Measurements from ENCODE around the gene C6orf58.

C6orf58 gene

DNA sequence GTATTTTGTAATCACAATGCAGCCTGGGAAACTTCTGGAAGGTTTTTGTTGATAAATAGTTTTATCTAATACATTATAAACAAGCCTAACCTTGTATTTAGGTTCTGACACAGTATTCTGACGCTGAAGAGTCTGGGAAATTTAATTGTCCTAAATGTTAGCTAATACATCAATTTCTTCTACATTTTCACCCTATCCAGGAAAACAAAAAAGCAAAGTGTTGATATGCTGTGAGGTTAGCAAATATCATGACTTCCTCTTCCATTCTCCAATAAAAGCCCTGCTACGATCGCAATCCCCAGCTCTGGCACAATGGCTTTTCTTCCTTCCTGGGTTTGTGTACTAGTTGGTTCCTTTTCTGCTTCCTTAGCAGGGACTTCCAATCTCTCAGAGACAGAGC, at the start of gene C6orf58:
TSS of gene C6orf58 (plus strand) at position 301 of the 400 bp plus-strand sequence. CDS start at position 313, 12 bp downstream.
- no peak within 1 kb of the TSS for H3K4me3 ChIP-seq (ENCODE audit: low read depth, low read length)

DNA sequence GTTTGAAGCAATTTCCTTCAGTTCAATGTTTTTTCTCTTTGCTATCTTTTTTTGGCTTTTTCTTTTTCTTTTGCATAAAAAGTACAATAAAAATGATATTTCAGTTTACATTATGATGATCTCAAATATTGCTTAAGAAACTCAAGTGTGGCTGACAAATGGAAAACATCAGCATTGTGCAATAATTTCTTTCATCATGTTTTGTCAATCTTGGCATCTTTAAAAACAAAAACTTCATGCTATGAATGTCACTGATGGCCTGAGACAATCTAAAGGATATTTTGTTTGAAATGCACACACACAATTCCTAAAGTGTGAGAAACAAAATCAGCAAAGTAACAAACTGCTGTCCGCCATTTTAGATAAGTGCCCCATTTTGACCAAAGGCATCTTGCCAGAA, 44.0 kb upstream of the C6orf58 start:
- H3K4me3 ChIP-seq (ENCODE audit: low read depth, low read length), result no peak overlapping the region

DNA sequence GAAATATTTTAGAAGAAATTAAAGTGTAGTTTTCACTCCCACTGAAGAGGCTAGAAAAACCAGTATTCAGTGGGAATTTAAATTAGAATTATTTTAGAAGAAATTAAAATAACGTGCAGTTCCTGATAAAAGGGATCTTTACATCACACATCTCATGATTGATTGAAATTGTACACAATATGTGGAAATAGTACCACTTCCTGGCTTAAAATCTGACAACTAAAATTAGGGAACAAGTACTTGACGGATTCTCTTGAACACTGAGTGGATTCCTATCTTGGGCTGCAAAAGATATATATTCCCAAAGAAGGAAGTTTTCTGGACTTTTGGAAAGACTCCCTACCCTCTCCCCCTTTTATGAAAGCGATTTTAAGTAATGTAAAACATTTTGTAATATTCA, 43.2 kb upstream of the C6orf58 start:
- H3K4me3 ChIP-seq (ENCODE audit: low read depth, low read length), result no peak overlapping the region

DNA sequence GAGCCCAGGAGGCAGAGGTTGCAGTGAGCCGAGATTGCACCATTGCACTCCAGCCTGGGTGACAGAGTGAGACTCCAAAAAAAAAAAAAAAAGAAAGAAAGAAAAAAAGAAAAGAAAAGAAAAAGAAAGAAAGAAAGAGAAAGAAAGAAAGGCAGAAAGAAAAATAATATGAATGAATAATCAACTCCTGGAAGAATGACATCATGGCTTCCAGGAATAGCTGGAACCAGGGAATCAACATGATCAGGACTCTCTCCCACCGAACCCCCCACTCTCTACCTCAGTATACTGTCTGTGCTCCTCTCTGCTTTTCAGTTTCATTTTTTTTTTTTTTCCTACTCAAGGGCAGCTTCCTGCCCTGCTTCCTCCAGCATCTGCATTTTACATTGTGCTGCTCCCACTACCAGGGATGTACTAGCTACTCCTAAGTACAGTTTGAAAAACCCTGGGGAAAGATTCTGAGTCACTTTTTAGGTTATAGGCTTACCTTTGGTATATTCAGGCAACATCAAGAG, 38.2 kb upstream of the C6orf58 start:
- no peak overlapping the region for H3K4me3 ChIP-seq (ENCODE audit: low read depth, low read length)

DNA sequence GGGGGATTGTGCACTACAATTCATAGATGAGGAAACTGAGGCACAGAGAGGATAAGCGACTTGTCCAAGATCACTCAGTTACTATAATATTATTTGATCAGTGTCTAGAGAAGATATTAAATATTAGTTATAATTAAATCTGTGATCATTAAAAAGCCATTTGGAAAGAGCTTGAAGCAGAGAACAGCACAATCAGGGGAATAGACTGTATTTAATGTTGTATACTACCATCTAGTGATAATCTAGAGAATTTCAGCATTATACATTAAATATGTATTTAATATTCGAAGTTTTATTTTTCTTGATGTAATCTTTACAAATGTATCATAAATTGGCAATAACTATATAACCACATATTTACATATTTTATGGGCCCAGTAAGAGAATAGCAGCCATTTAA, 37.7 kb upstream of the C6orf58 start:
- no peak overlapping the region for H3K4me3 ChIP-seq (ENCODE audit: low read depth, low read length)

DNA sequence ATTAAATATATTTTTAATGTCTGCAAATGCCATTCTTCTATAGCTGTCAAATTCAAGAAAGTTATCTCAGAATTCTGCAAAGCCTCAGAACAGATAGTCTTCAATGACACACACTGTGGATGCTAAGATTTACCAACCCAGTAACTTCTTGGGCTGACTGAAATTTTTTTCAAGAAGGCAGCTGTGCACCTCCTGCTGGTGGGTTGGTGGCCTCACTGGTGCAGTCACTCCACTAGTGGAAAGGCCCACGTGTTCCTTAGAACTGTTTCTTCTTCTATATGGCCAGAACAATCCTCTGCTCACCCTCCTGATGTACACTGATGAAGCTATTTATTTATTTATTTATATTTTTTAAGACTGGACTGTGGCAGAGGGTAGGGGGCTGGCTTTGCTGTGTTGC, 29.8 kb upstream of the C6orf58 start:
- H3K4me3 ChIP-seq (ENCODE audit: low read depth, low read length), result no peak overlapping the region

DNA sequence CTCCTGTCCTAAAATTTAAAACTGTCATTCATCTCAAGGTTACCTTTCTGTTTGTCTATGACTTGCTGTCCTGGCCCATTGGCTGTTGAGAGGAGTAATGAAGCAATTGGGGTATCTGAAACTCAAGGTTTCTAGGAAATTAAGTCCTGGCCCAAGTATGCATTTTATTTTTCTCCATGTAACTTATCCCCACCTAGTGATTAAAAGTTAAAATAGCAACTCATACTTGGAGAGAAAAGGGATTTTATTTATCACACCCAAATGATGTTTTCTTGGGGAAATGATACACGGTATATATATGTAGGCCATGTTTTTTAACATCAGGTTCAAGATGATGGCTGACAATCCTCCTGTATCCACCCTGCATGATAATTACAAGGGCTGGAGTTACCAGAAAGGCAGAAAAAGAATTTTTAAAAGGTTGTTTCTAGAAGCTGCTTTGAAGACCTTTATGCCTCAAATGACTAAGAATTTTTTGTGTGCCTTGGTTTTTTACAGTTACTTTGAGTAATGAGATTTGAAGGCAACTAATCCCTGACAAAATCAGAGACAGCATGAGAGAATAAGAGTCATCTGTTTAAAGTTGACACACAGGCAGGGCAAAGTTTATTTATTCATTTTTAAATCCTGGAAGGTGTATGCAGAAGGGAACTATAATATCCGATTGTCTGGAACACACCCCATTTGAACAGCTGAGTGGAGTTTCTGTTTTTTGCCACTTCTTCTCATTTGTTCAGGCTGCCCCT, 28.9 kb upstream of the C6orf58 start:
- H3K4me3 ChIP-seq (ENCODE audit: low read depth, low read length), result no peak overlapping the region

DNA sequence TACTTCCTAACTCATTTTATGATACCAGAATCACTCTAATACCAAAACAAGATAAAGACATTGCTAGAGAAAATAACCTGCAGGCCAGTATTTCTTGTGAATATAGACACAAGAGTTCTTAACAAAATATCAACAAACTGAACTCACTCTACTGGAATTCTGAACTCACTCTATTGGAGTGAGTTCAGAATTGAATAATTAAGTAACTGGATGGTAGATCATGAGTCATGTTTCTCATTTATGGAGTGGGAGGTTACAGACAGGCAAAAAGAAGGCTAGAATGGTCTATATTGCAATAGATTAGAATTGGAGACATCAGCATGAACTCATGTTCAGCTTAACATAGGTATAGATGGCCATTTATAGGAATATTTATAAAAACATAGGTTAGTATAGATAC, 26.6 kb upstream of the C6orf58 start:
- no peak overlapping the region for H3K4me3 ChIP-seq (ENCODE audit: low read depth, low read length)

DNA sequence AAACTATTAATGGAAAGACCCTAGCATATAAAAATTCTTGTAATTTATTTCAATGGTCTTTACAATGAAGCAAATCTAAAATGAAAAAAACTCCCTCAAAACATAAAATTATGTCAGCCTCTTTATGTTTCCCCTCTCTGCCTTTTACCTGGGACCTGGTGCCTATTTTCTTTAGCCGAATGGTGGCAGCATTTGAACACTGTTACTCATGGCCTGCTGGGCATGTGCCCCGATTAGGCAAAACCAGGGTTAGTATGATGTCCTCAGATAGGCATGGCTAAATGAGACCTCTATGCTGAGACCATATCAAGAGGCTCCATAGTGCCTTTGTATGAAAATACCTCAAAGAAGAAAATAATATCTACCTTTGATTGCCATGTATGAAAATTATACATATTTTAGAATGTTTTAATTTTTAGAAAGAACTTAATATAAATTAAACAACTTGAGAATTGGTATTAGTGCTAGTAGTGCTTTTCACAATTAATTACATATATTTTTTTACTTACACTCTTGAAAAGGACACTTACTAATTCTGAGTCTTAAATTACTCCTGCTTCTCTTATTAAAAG, 22.5 kb upstream of the C6orf58 start:
- no peak overlapping the region for H3K4me3 ChIP-seq (ENCODE audit: low read depth, low read length)

DNA sequence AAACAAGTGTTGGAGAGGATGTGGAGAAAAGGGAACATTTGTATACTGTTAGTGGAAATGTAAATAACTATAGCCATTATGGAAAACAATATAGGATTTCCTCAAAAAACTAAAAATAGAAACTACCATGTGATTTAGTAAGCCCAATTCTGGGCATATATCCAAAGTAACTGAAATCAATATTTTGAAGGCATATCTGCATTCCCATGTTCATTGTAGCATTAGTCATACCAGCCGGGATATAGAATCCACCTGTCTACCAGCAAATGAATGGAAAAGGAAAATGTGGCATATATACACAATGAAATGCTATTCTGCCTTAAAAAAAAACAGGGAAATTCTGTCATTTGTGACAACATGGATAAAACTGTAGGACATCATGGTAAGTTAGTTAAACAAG, 15.3 kb upstream of the C6orf58 start:
- H3K4me3 ChIP-seq (ENCODE audit: low read depth, low read length), result no peak overlapping the region

DNA sequence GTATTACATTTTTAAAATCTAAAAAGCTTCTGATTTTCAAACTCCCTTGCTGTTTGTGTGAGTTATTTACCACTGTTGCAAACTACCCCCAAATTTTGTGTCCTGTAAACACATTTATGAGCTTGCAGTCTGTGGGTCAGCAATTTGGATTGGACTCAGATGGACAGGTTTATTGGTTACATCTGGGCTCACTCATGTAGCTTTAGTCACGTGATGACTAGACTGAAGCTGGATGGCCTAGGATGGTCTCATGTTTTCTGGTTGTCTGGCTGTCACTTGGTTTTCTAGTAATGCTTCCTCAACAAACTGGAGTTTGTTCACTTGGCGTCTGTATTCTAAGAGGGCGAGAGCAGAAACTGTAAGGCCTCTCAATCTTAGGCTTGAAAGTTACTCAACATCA, 12.2 kb upstream of the C6orf58 start:
- no peak overlapping the region for H3K4me3 ChIP-seq (ENCODE audit: low read depth, low read length)

DNA sequence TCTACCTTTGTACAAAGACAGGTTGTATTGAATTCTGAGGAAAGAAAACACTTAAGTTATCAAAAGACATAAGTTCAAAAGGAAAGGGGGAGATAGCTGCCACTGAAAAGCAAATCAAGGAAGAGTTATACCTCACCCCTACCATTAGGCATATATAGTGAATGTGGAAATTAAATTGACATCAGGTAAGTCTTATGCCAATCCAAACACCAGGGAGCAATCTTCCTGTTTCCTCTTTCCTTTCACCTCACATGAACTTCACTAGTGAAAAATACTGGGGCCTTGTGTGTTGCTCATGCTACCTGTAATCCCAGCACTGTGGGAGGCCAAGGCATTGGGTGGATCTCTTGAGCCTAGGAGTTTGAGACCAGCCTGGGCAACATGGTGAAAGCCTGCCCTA, 10.9 kb upstream of the C6orf58 start:
- no peak overlapping the region for H3K4me3 ChIP-seq (ENCODE audit: low read depth, low read length)

DNA sequence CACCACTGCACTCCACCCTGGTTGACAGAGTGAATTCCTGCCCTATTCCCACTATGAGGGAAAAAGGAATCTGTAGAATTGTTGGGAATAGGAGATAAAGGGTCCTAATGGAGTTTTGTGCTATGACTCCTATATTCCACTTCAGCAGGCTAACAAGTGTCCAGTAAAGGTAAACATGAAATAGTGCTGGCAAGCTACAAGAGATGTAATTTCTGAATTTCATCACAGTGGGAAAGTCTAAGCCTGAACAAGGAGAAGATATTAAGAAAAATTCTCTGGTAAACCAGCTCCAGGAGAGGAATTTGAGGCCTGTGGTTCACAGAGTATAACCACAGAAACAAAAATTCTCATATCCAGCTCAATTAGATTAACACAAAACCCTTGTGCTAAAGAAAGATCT, 10.3 kb upstream of the C6orf58 start:
- no peak overlapping the region for H3K4me3 ChIP-seq (ENCODE audit: low read depth, low read length)

DNA sequence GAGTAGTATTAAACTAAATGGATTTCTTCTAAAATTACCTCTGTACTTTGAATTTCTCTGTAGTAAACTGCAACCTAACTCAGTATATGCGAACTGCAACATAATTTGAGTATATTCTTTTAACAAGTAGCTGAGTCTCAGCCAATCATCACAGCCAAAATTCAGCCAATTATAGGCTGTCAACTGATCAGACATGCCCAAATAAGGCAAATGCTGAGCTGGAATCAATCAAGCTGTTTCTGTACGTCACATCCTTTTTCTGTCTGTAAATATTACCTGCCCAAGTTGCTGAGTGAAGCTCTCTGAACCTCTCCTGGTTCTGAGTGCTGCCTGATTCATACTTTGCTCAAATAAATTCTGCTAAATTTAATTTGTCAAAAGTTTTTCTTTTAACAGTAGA, 9.5 kb upstream of the C6orf58 start:
- no peak overlapping the region for H3K4me3 ChIP-seq (ENCODE audit: low read depth, low read length)

DNA sequence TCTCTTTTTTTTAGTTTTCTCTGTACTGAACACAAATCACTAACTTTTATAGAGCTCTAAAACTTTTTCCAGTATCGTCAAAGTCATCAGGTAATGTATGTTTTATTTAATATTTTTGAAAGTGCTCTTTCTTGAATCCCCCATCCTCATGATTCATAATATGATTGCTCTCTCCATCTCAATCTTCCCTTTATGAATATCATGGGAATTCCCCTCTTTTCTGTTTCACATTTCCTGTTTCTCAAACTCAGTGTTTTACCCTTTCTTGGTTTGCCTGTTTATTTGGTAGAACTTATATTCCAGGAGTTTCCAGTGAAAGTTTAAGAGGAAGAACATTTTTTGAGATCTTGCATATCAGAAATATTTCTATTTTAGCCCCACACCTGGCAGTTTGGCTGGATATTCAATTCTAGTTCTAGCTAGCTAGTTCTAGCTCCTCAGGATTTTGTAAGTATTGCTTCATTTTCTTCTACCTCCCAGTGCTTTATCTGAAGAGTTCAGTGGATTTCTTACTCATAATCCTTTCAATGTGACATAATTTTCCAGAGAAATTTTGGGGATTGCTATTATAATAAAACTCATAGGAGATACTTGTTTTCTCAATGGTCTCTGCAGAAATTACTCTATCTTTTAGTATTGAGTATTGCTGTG, 6.1 kb upstream of the C6orf58 start:
- H3K4me3 ChIP-seq (ENCODE audit: low read depth, low read length), result no peak overlapping the region

DNA sequence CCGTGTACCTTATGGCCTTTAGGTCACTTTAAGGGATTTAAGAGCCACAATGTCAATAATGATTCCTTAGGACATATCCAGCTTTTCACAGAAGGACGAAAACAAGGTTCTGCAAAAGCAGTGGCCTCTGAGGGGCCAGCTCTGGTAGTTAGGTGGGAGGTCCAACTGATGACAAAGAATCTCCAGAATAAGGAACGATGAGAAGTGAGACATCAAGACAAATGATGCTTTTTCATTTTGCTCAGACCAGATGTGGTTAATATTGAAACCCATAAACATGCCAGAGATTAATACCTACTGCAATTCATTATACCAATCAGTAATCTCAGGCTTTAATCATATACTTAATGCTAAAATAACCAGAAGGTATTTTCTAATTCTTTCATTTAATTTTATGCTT, 1.9 kb downstream of the C6orf58 start:
- no peak overlapping the region for H3K4me3 ChIP-seq (ENCODE audit: low read depth, low read length)

DNA sequence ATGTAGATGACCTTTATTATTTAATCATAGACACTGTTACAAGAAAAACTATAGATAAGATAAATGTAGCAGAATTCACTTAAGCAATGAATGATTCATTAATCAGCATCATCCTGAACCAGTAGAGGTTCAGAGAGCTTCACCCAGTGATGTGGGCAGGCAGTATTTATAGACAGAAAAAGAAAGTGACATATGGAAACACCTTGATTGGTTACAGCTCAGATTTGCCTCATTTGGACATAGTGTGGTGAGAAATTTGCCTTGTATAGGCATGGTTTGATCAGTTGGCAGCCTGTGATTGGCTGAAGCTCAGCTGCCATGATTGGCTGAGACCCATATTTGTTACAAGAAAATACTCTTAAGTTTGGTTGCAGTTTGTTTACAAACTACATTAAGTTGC, 4.6 kb downstream of the C6orf58 start:
- no peak overlapping the region for H3K4me3 ChIP-seq (ENCODE audit: low read depth, low read length)

DNA sequence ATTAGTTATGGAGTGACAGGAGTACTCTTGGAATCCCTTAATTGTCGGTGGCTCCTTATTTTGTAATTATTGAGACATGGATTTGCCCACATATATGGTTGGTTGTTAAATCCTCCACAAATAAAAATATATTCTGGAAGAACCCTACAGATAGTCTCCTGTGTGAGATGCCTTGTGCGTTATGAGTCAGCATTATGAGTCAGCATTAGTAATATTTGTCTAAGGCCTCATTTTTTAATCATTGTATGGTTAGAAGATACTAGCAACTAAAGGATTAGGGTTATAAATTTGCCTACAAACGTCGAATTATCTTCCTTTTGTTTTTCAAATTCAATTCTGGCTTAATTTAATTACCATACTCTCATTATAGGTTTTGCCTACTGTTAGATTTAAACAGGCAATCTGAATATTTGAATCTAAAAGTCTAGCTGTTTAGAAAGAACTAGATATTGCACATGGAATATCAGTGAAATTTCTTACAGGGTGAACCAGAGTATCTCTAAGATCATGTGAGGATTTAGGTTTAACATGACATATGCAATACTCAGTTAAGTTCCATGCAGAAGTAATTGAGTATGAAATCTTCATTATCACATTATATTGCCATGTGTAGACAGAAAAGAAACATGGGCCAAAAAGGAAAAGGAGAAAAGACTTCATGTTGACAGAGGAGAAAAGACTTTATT, 5.9 kb downstream of the C6orf58 start:
- no peak overlapping the region for H3K4me3 ChIP-seq (ENCODE audit: low read depth, low read length)

DNA sequence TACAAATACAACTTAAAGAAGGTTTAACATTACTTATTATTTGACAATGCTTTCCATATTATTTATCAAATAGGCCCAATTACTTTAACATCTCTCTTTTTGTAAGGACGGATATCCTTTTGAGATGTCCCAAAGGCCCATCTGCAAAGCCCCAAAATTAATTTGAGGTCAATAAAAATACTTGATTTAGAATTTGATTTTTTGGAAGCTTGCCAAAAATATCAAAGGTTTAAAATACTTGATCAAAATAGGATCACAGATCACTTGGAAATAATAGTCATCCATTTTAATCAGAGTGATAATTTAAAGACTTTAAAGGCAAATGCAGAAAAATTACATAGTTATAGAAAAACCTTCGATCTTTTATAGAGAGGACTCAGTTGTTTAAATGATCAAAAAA, 8.1 kb downstream of the C6orf58 start:
- H3K4me3 ChIP-seq (ENCODE audit: low read depth, low read length), result no peak overlapping the region

DNA sequence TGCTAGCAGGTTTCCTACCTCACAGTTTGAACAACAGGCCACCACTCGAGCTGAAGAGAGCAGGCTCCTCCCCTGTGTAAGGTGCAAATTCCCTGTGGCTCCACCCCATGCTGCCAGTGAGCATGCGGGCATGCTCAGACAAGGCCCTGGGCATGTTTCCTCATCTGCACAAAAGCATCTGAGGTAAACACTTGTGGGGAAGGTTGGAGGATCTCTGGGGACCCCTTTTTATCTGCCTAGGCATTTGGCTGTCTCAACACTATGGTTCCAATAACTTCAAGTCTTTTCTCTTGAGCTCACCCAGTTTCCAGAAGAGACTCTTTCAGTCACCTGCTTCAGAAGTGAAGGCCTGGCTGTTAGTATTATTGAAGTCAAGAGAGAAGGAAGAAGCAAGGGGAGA, 9.4 kb downstream of the C6orf58 start:
- no peak overlapping the region for H3K4me3 ChIP-seq (ENCODE audit: low read depth, low read length)

DNA sequence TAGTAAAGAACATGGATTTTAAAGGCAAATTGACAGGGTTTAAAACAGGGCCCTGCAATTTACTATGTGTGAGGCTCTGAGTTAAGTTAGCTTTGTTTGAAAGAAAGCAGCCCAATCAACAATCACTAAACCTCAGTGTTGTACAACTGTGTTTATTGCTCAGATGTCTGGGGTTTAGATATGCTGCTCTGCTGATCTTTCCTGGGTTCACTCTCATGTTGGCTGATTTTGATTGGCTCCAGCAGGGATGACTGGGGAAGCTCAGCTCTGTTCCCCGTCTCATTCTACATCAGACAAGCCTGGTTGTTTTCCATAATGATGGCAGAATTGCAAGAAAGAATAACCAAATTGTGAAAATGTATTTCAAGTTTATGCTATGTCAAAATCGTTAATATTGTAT, 10.9 kb downstream of the C6orf58 start:
- no peak overlapping the region for H3K4me3 ChIP-seq (ENCODE audit: low read depth, low read length)

DNA sequence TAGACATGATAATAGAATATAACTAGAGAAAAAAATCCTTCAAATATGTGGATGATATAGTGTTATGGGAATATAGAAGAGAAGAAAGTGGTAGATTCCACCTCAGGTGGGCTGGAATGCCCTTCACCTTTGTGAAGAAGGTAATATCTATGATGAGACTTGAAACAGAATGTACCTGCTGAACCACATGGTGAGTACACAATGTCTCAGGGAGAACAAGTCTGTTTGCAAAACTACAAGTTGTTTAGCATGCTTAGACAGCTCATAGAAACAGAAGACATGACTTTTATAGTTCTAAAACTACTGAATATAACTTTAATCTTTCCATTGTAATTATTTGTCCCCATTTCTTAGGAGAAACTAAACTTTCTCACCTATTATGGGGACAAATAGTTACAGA, 12.2 kb downstream of the C6orf58 start:
- no peak overlapping the region for H3K4me3 ChIP-seq (ENCODE audit: low read depth, low read length)
